Activated CD4-positive, alpha-beta T cell treated with anti-CD3 and anti-CD28 coated beads for 36 hours (primary cell): Measurements from ENCODE around the gene PABPC3. TPM values are rescaled to one million over a fixed set of nuclear protein-coding genes. Genes with fewer than 3 reads are reported as not detected.
A peak's percentile ranks its signal among the peaks of the same experiment; 100 is the strongest.

Experiments used
- ATAC-seq: fragments of 200-7000 bp; cut with Tn5 transposase; one replicate; pipeline ENCODE4 v1.10.0; 2021; ENCODE audit warnings: mild to moderate bottlenecking, moderate library complexity
- CTCF ChIA-PET: fragments of 350-600 bp; sonication (Branson Sonifier 250); formaldehyde crosslinking; loops from one replicate; lab custom pipeline; 2021; ENCODE audit warnings: antibody characterized with exemption; lab: Charles Lee
- POLR2A ChIA-PET: fragments of 350-600 bp; sonication (Branson Sonifier 250); formaldehyde crosslinking; loops from one replicate; lab custom pipeline; 2021; ENCODE audit warnings: antibody characterized with exemption, inconsistent platforms; lab: Charles Lee
- DNase-seq: peaks from one replicate; pipeline ENCODE4 v3.0.0-alpha.2; 2020
- H3K27ac Mint-ChIP-seq: one replicate; pipeline ENCODE4 v1.8.0; 2021; ENCODE audit warnings: mixed read lengths
- H3K27me3 Mint-ChIP-seq: one replicate; pipeline ENCODE4 v1.8.0; 2021; ENCODE audit warnings: mixed read lengths
- H3K36me3 Mint-ChIP-seq: one replicate; pipeline ENCODE4 v1.8.0; 2021; ENCODE audit warnings: low read depth, mixed read lengths
- H3K4me1 Mint-ChIP-seq: one replicate; pipeline ENCODE4 v1.8.0; 2021; ENCODE audit warnings: mixed read lengths
- H3K4me3 Mint-ChIP-seq: one replicate; pipeline ENCODE4 v1.8.0; 2021; ENCODE audit warnings: mild to moderate bottlenecking, moderate library complexity, mixed read lengths
- H3K9me3 Mint-ChIP-seq: one replicate; pipeline ENCODE4 v1.8.0; 2021; ENCODE audit warnings: low read depth, mixed read lengths
- intact Hi-C, 2 experiments: fragments of 100-400 bp; cut with DNase I in 1 of 2; cut with micrococcal nuclease in 1 of 2; formaldehyde crosslinking; loops; one replicate each; pipeline versions ENCODE4 v1.14.2 to v1.15.1; 2022 to 2024; cut with DNase I, micrococcal nuclease
- total RNA-seq, 2 experiments: library from RNA; stranded (reverse); gene quantifications; one replicate each; pipeline ENCODE4 v1.2.3, GENCODE V29; 2021

Gene PABPC3
- total RNA-seq, 2 experiments from 2014 or later: 0.64 to 0.74 TPM

GRCh38 chr13:25112695-25113255 is 16.8 kb downstream of the PABPC3 start:
- H3K27me3 Mint-ChIP-seq: peaks cover 15% of the 10 kb centered on the region
- no peak overlapping the region for H3K27ac Mint-ChIP-seq
- no peaks in the 10 kb centered on the region for H3K36me3 Mint-ChIP-seq
- ChIA-PET CTCF (interaction anchor here (0.9 to 3.0 kb wide), 9 partner anchors 9 to 118 kb away, joined by 3 to 17 read pairs (median 6); no protein-coding TSS in a partner anchor), POLR2A (no interaction called here)
- no peak for DNase-seq
- no peaks in the 10 kb centered on the region for H3K9me3 Mint-ChIP-seq
- ATAC-seq: no peak
- intact Hi-C loops: no loop called here
- no peaks in the 10 kb centered on the region for H3K4me1 Mint-ChIP-seq
- no peak overlapping the region for H3K4me3 Mint-ChIP-seq

DNA sequence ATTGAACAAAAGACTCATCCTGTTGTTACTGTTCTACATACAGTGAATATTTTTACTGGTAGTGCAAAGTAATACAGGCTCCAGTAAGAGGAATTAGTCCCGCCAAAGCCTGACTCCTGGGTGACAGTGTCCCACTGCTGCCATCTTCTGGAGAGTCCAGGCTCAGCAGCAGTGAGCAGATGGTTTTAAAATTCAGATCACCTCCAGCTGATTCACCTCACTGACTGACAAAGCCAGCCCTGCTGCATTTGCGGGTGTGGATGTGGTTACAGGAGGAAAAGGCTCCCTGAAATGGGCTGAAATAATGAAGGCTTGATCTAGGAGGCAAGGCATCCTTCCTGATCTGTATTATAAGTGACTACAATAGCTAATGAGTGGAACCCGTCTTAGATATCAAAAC is 18.3 kb downstream of the PABPC3 start:
- POLR2A ChIA-PET: no interaction called here
- no peak overlapping the region for H3K27ac Mint-ChIP-seq
- no peaks in the 10 kb centered on the region for H3K36me3 Mint-ChIP-seq
- no peak overlapping the region for H3K4me3 Mint-ChIP-seq
- H3K27me3 Mint-ChIP-seq: peaks cover 16% of the 10 kb centered on the region
- CTCF ChIA-PET: interaction anchor here (0.6 to 3.0 kb wide), 17 partner anchors 8 to 371 kb away, joined by 3 to 17 read pairs (median 3); no protein-coding TSS in a partner anchor
- ATAC-seq: peak; percentile 81
- intact Hi-C loops: loop anchor here (1.0 to 2.0 kb wide), 4 partner anchors 29 to 119 kb away; no protein-coding TSS in a partner anchor
- no peaks in the 10 kb centered on the region for H3K4me1 Mint-ChIP-seq
- peak; percentile 79 for DNase-seq
- no peaks in the 10 kb centered on the region for H3K9me3 Mint-ChIP-seq

DNA sequence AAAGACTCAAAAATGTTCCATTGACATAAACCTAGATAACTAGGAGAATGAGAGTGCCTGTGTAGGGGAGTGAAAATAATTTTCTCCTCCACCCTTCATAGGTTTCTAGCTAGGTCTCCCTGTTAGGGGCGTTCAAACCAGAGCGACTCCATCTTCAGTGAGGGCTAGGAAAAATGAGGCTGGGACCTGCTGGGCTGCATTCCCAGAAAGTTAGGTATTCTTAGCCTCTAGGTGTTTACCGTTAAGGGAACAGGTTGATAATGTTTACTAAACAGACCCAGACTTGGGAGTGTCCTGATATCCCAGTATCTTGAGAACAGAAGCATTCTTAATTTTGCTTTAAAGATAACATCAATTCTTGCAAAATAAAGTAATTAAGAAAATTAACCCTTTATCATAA is 20.1 kb downstream of the PABPC3 start:
- ATAC-seq (no peak), DNase-seq (no peak)
- H3K4me1 Mint-ChIP-seq: no peaks in the 10 kb centered on the region
- no peaks in the 10 kb centered on the region for H3K36me3 Mint-ChIP-seq
- ChIA-PET POLR2A (no interaction called here), CTCF (no interaction called here)
- H3K9me3 Mint-ChIP-seq: no peaks in the 10 kb centered on the region
- H3K27ac Mint-ChIP-seq: no peak overlapping the region
- H3K4me3 Mint-ChIP-seq: no peak overlapping the region
- intact Hi-C loops: no loop called here
- peaks cover 18% of the 10 kb centered on the region for H3K27me3 Mint-ChIP-seq

DNA sequence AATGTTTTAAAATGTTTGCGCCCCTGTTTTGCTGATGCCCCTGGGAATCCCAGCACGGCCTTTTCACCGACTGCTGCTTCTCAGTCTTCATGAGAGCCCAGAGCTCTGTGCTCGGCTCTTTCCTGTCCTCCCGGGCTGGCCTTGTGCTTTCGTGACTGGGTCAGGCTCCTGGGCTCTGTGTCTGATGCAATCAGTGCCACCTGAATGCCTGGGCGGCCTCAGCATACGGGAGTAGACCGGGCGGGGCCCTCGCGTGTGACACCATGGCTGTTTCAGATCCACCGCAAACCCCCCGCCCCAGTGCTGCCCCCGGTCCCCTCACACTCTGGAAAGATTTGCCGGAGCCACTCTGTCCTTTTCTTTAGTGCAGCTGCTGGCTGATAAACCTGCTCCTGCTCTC is 21.4 kb downstream of the PABPC3 start:
- CTCF ChIA-PET: no interaction called here
- Mint-ChIP-seq H3K4me3 (no peak overlapping the region), H3K27ac (no peak overlapping the region), H3K4me1 (no peaks in the 10 kb centered on the region), H3K9me3 (no peaks in the 10 kb centered on the region), H3K27me3 (peaks cover 18% of the 10 kb centered on the region), H3K36me3 (no peaks in the 10 kb centered on the region)
- ATAC-seq (no peak), DNase-seq (no peak)
- POLR2A ChIA-PET: no interaction called here
- intact Hi-C loops: no loop called here

DNA sequence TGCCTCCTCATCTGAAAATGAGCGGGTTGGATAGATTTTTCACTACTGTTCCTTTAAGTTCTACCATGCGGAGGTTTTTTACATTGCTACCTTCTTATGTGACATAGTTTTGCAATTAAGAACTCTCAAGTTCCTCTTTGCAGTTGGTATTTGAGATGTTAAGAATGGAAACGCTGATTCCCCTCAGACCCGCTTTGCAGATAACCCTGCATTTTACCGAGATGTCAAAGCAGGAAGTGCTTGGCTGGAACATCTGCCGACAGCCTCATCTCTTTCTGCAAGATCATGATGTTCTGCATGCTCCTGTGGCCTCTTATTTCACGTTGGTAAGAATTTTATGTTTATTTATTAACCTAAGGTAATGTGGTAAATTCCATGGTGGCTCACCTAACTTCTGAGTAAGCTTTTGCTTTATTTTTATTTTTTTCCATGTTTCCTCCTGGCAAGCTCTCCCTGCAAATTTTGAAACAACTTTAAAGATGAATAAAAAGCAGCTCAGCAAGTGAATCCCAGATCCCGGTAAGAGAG is 22.5 kb downstream of the PABPC3 start:
- Mint-ChIP-seq H3K9me3 (peaks cover 6% of the 10 kb centered on the region), H3K4me3 (no peak overlapping the region), H3K4me1 (no peaks in the 10 kb centered on the region), H3K27ac (no peak overlapping the region), H3K36me3 (no peaks in the 10 kb centered on the region), H3K27me3 (peaks cover 15% of the 10 kb centered on the region)
- POLR2A ChIA-PET: no interaction called here
- intact Hi-C loops: no loop called here
- DNase-seq (no peak), ATAC-seq (no peak)
- CTCF ChIA-PET: interaction anchor here (0.6 to 0.7 kb wide), 2 partner anchors 31 to 557 kb away, joined by 3 read pairs; no protein-coding TSS in a partner anchor

DNA sequence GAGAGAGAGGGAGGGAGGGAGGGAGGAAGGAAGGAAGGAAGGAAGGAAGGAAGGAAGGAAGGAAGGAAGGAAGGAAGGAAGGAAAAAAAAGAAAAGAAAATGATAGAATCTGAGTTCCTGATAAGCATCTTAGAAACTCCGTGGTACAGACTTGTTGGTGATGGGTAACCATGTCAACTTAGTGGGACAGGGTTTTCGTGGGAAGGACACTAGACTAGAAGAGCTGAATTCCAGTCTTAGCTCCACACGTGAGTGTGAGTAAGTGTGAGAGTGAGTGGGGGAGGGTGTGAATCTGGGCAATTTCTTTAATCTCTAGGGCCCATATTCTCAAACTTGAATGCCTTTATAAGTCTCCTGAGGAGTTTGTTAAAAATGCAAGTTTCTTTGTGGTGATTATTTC is 35.0 kb downstream of the PABPC3 start:
- Mint-ChIP-seq H3K4me3 (no peak overlapping the region), H3K9me3 (peaks cover 9% of the 10 kb centered on the region), H3K36me3 (no peaks in the 10 kb centered on the region), H3K27ac (no peak overlapping the region), H3K27me3 (peaks cover 37% of the 10 kb centered on the region), H3K4me1 (no peaks in the 10 kb centered on the region)
- ATAC-seq (no peak), DNase-seq (no peak)
- ChIA-PET CTCF (interaction anchor here (1.0 kb wide), 1 partner anchor 8 kb away, joined by 3 read pairs; no protein-coding TSS in a partner anchor), POLR2A (no interaction called here)
- intact Hi-C loops: no loop called here

DNA sequence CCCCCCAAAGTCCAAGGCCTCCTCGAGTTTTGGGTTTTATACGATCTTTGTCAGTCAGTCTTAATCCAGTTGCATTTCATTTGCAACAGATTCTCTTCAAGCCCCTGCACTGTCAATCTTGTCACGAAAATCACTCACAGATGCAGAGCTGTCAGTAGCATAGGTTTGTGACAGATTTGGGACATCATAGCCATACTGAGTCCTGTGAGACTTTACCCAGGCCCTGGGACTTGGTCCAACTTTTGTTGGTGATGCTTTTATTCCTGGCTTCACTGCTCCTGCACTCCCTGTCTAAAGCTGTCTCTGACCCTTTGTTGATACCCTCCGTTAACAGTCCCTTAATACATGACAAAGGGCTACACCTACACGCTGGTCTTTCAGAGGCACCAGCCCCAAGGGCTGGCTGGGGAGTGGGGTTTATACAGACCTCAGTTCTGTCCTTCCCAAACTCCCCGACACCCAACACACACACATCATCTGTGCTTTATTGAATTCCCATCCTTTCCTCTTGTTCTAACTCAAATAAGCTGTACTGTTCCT is 36.0 kb downstream of the PABPC3 start:
- H3K4me1 Mint-ChIP-seq: no peaks in the 10 kb centered on the region
- H3K36me3 Mint-ChIP-seq: no peaks in the 10 kb centered on the region
- peaks cover 4% of the 10 kb centered on the region for H3K9me3 Mint-ChIP-seq
- H3K27me3 Mint-ChIP-seq: peaks cover 34% of the 10 kb centered on the region
- DNase-seq (no peak), ATAC-seq (no peak)
- no peak overlapping the region for H3K27ac Mint-ChIP-seq
- ChIA-PET CTCF (interaction anchor here (2.4 kb wide), 1 partner anchor 18 kb away, joined by 9 read pairs; no protein-coding TSS in a partner anchor), POLR2A (no interaction called here)
- intact Hi-C loops: no loop called here
- no peak overlapping the region for H3K4me3 Mint-ChIP-seq

GRCh38 chr13:25132751-25133390 is 36.9 kb downstream of the PABPC3 start:
- no peaks in the 10 kb centered on the region for H3K36me3 Mint-ChIP-seq
- H3K4me3 Mint-ChIP-seq: no peak overlapping the region
- H3K27ac Mint-ChIP-seq: no peak overlapping the region
- intact Hi-C loops: no loop called here
- ATAC-seq (no peak), DNase-seq (no peak)
- CTCF ChIA-PET: interaction anchor here (1.0 to 2.4 kb wide), 2 partner anchors 19 to 171 kb away, joined by 4 to 9 read pairs; no protein-coding TSS in a partner anchor
- H3K4me1 Mint-ChIP-seq: no peaks in the 10 kb centered on the region
- peaks cover 34% of the 10 kb centered on the region for H3K27me3 Mint-ChIP-seq
- H3K9me3 Mint-ChIP-seq: no peaks in the 10 kb centered on the region
- POLR2A ChIA-PET: no interaction called here

- Mint-ChIP-seq H3K27me3 (peaks cover 31% of the 10 kb centered on the region), H3K4me1 (no peaks in the 10 kb centered on the region), H3K4me3 (no peak overlapping the region), H3K9me3 (no peaks in the 10 kb centered on the region), H3K27ac (no peak overlapping the region), H3K36me3 (no peaks in the 10 kb centered on the region)
- ChIA-PET POLR2A (no interaction called here), CTCF (no interaction called here)
- DNase-seq (no peak), ATAC-seq (no peak)
- intact Hi-C loops: no loop called here
These were observed 40.0 kb downstream of the PABPC3 start for GRCh38 chr13:25135896-25136295.

GRCh38 chr13:25136880-25137787 is 41.2 kb downstream of the PABPC3 start:
- peaks cover 31% of the 10 kb centered on the region for H3K27me3 Mint-ChIP-seq
- no peak for DNase-seq
- H3K36me3 Mint-ChIP-seq: no peaks in the 10 kb centered on the region
- CTCF ChIA-PET: no interaction called here
- H3K27ac Mint-ChIP-seq: no peak overlapping the region
- no peaks in the 10 kb centered on the region for H3K9me3 Mint-ChIP-seq
- intact Hi-C loops: no loop called here
- no peaks in the 10 kb centered on the region for H3K4me1 Mint-ChIP-seq
- no peak overlapping the region for H3K4me3 Mint-ChIP-seq
- no peak for ATAC-seq
- POLR2A ChIA-PET: no interaction called here

- Mint-ChIP-seq H3K4me3 (no peak overlapping the region), H3K4me1 (no peaks in the 10 kb centered on the region), H3K27me3 (peaks cover 33% of the 10 kb centered on the region), H3K36me3 (no peaks in the 10 kb centered on the region), H3K27ac (no peak overlapping the region), H3K9me3 (no peaks in the 10 kb centered on the region)
- intact Hi-C loops: no loop called here
- DNase-seq (no peak), ATAC-seq (no peak)
- POLR2A ChIA-PET: no interaction called here
- CTCF ChIA-PET: no interaction called here
These were observed 41.8 kb downstream of the PABPC3 start for GRCh38 chr13:25137788-25138115.
